HepG2 (cell line): ENCODE results near the gene CAD. TPM values are rescaled to one million over a fixed set of nuclear protein-coding genes. Genes with fewer than 3 reads are reported as not detected.
A peak's percentile ranks its signal among the peaks of the same experiment; 100 is the strongest.

Source experiments
- CREB1 ChIP-seq, 2 experiments: fragments of 450-650 bp in 1 of 2; IDR thresholded peaks; 2 replicates each; pipeline ENCODE4 v1.6.1; 2016 to 2017; ENCODE audit warnings: control low read depth in 1 of 2, mild to moderate bottlenecking in 1 of 2, missing compliant biosample characterization in 1 of 2, missing genetic modification characterization in 1 of 2
- ELK4 ChIP-seq: sonication (generic); formaldehyde crosslinking; IDR thresholded peaks from 2 replicates; pipeline ENCODE4 v1.9.0; 2021; ENCODE audit warnings: missing genetic modification reagents, borderline replicate concordance
- EP300 ChIP-seq, 3 experiments: sonication (generic) in 1 of 3; formaldehyde crosslinking in 1 of 3; IDR thresholded peaks; 2 replicates each; pipeline versions ENCODE4 v1.5.1 to v1.6.1; 2011 to 2020; ENCODE audit warnings: low read depth in 2 of 3, low read length in 2 of 3, borderline replicate concordance in 1 of 3, improper control_type of control experiment in 1 of 3, mild to moderate bottlenecking in 1 of 3, missing genetic modification reagents in 1 of 3, moderate library complexity in 1 of 3
- GABPA ChIP-seq, 2 experiments: IDR thresholded peaks; 2 replicates each; pipeline ENCODE4 v1.6.1; 2011 to 2016; ENCODE audit warnings: low read depth in 2 of 2, low read length in 1 of 2, missing biosample characterization in 1 of 2, missing genetic modification characterization in 1 of 2
- GATAD1 ChIP-seq: IDR thresholded peaks from 2 replicates; pipeline ENCODE4 v1.6.1; 2016; ENCODE audit warnings: missing genetic modification reagents, missing compliant biosample characterization
- HMGA1 ChIP-seq: sonication (generic); formaldehyde crosslinking; conservative IDR thresholded peaks from 2 replicates; pipeline ENCODE4 v1.4.0; 2020; ENCODE audit warnings: missing genetic modification reagents
- HMGXB3 ChIP-seq: sonication (generic); formaldehyde crosslinking; IDR thresholded peaks from 2 replicates; pipeline ENCODE4 v1.4.0; 2020; ENCODE audit warnings: missing genetic modification reagents, borderline replicate concordance
- ISL2 ChIP-seq: sonication (generic); formaldehyde crosslinking; IDR thresholded peaks from 2 replicates; pipeline ENCODE4 v1.5.0; 2020; ENCODE audit warnings: missing genetic modification reagents
- KDM6A ChIP-seq: IDR thresholded peaks from 2 replicates; pipeline ENCODE4 v1.6.1; 2016; ENCODE audit warnings: low read depth
- KLF6 ChIP-seq: IDR thresholded peaks from 2 replicates; pipeline ENCODE4 v1.8.0; 2016; ENCODE audit warnings: missing biosample characterization, missing genetic modification reagents
- MED1 ChIP-seq: sonication (generic); formaldehyde crosslinking; IDR thresholded peaks from 2 replicates; pipeline ENCODE4 v1.4.0; 2020; ENCODE audit warnings: missing genetic modification reagents
- MIER2 ChIP-seq: IDR thresholded peaks from 2 replicates; pipeline ENCODE4 v1.6.1; 2016; ENCODE audit warnings: missing biosample characterization, missing genetic modification reagents
- MIXL1 ChIP-seq: IDR thresholded peaks from 2 replicates; pipeline ENCODE4 v1.6.1; 2016
- SMAD3 ChIP-seq: sonication (generic); formaldehyde crosslinking; IDR thresholded peaks from 2 replicates; pipeline ENCODE4 v1.4.0; 2020; ENCODE audit warnings: missing genetic modification reagents
- SNAPC2 ChIP-seq: sonication (generic); formaldehyde crosslinking; IDR thresholded peaks from 2 replicates; pipeline ENCODE4 v1.8.1; 2022; ENCODE audit warnings: mild to moderate bottlenecking, missing genetic modification reagents
- TBX2 ChIP-seq: sonication (generic); formaldehyde crosslinking; IDR thresholded peaks from 2 replicates; pipeline ENCODE4 v1.5.0; 2020; ENCODE audit warnings: missing genetic modification reagents, mild to moderate bottlenecking, borderline replicate concordance
- THAP11 ChIP-seq: IDR thresholded peaks from 2 replicates; pipeline ENCODE4 v1.6.1; 2016; ENCODE audit warnings: missing biosample characterization, missing genetic modification reagents
- YEATS2 ChIP-seq: sonication (generic); formaldehyde crosslinking; IDR thresholded peaks from 2 replicates; pipeline ENCODE4 v1.4.0; 2020; ENCODE audit warnings: missing genetic modification reagents, borderline replicate concordance
- ZNF326 ChIP-seq: sonication (generic); formaldehyde crosslinking; IDR thresholded peaks from 2 replicates; pipeline ENCODE4 v1.4.0; 2020; ENCODE audit warnings: missing genetic modification reagents, borderline replicate concordance
- ZNF768 ChIP-seq: sonication (generic); formaldehyde crosslinking; IDR thresholded peaks from 2 replicates; pipeline ENCODE4 v1.4.0; 2020; ENCODE audit warnings: missing genetic modification reagents
- polyA plus RNA-seq, 8 experiments: library from polyadenylated mRNA; depleted of rRNA in 3 of 8; stranded (reverse) in 7 of 8; unstranded in 1 of 8; fragments of >200 nt; fragmentation: Illumina TruSeq in 4 of 8; extraction: Trizol in 4 of 8; gene quantifications; 2 replicates each; pipeline versions ENCODE4 v1.2.1 to v1.2.3, GENCODE V29; 2011 to 2016; ENCODE audit warnings: low read depth in 4 of 8, missing spikeins in 1 of 8, mixed read lengths in 1 of 8; ENCODE audit not compliant: insufficient read depth in 1 of 8
- total RNA-seq, 5 experiments: library from RNA; depleted of rRNA; stranded (reverse); fragments of >200 nt; fragmentation: Illumina TruSeq; extraction: Trizol; gene quantifications; 2 replicates each; pipeline ENCODE4 v1.2.3, GENCODE V29; 2016; ENCODE audit warnings: low read depth in 1 of 5

CAD gene
- total and polyA plus RNA-seq, 2 of the 13 experiments (the other 11 are each of a cell fraction or from before 2014, with no cell fraction given): 21.7 to 37.0 TPM

- 0 out of 2 replicates have a peak, but pooled peaks have one; percentile 68 for TF ChIP-seq HMGXB3 (CRISPR knock-in tag)
- no peak for TF ChIP-seq KDM6A (CRISPR knock-in tag)
- TF ChIP-seq EP300 (IDR thresholded peaks at IDR 0.05; ENCODE audit: low read depth in 2 of 2, low read length in 2 of 2): peak in 1 of 2 experiments; percentile 25; a peak in 1 of 4 replicates
- TF ChIP-seq EP300 (CRISPR knock-in tag; IDR thresholded peaks at IDR 0.05; ENCODE audit: borderline replicate concordance): 0 out of 2 replicates have a peak, but pooled peaks have one; percentile 8
- peak; percentile 78 for TF ChIP-seq MIXL1
- peak; percentile 68; the same call in 1 of the 2 replicates for TF ChIP-seq YEATS2 (CRISPR knock-in tag)
- TF ChIP-seq ZNF326: no peak
- peak; percentile 85; the same call in 1 of the 2 replicates for TF ChIP-seq SMAD3 (CRISPR knock-in tag)
- 0 out of 2 replicates have a peak, but pooled peaks have one; percentile 28 for TF ChIP-seq SNAPC2
- TF ChIP-seq MED1 (CRISPR knock-in tag): peak; percentile 79
- TF ChIP-seq TBX2 (CRISPR knock-in tag): peak; percentile 50; the same call in 1 of the 2 replicates
- TF ChIP-seq ISL2 (CRISPR knock-in tag): peak; percentile 25; the same call in 1 of the 2 replicates
- TF ChIP-seq MIER2 (CRISPR knock-in tag): 0 out of 2 replicates have a peak, but pooled peaks have one; percentile 17
- no peak for TF ChIP-seq ZNF768
- TF ChIP-seq GABPA (IDR thresholded peaks at IDR 0.05; ENCODE audit: low read depth, low read length): no peak
- peak; percentile 42 for TF ChIP-seq GABPA (CRISPR knock-in tag; IDR thresholded peaks at IDR 0.05; ENCODE audit: low read depth)
- TF ChIP-seq KLF6: no peak
- TF ChIP-seq CREB1 (IDR thresholded peaks at IDR 0.05): no peak
- TF ChIP-seq CREB1 (CRISPR knock-in tag; IDR thresholded peaks at IDR 0.05): peak; percentile 40; the same call in 1 of the 2 replicates
- TF ChIP-seq HMGA1 (CRISPR knock-in tag): no peak
- peak; percentile 39; the same call in 1 of the 2 replicates for TF ChIP-seq GATAD1
- no peak for TF ChIP-seq ELK4 (CRISPR knock-in tag)
- peak; percentile 46; the same call in 1 of the 2 replicates for TF ChIP-seq THAP11
Observed at GRCh38 chr2:27191070-27191829, 25.9 kb upstream of the CAD start (continued).
